ENCODE data around the gene MARVELD1.

Gene MARVELD1

DNA sequence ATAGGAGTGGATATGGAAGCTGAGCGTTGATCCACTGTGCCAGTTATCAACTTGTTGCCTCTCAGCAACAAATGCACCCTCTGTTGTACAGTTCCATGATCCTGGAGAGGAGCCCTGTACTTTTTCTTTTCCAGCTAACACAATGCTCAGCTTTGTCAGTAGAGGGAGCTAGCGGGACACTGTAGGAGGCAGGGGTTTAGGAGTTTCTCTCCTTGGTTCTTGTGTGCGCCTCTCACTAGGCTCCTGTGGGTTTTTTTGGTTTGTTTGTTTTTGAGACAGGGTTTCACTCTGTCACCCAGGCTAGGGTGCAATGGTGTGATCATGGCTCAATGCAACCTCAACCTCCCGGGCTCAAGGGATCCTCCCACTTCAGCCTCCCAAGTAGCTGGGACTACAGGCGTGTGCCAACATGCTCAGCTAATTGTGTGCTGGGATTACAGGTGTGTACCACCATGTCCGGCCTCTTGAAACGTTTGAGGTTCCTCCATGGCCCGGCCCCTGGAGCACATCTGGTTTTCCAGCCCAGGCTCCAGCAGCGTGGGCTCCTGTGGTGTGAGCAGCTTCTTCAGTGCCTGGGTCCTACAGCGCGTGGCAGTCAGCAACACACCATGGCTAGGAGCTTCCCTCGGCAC lies 12.0 kb upstream of the MARVELD1 start:
- TF ChIP-seq, protein P1, sequence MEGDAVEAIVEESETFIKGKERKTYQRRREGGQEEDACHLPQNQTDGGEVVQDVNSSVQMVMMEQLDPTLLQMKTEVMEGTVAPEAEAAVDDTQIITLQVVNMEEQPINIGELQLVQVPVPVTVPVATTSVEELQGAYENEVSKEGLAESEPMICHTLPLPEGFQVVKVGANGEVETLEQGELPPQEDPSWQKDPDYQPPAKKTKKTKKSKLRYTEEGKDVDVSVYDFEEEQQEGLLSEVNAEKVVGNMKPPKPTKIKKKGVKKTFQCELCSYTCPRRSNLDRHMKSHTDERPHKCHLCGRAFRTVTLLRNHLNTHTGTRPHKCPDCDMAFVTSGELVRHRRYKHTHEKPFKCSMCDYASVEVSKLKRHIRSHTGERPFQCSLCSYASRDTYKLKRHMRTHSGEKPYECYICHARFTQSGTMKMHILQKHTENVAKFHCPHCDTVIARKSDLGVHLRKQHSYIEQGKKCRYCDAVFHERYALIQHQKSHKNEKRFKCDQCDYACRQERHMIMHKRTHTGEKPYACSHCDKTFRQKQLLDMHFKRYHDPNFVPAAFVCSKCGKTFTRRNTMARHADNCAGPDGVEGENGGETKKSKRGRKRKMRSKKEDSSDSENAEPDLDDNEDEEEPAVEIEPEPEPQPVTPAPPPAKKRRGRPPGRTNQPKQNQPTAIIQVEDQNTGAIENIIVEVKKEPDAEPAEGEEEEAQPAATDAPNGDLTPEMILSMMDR (IDR thresholded peaks at IDR 0.05) = peak; percentile 76
- Histone ChIP-seq H3K27ac (no peak overlapping the region), H3K4me3 (no peak overlapping the region)
- DNase-seq (ENCODE audit: low spot score) = no peak

DNA sequence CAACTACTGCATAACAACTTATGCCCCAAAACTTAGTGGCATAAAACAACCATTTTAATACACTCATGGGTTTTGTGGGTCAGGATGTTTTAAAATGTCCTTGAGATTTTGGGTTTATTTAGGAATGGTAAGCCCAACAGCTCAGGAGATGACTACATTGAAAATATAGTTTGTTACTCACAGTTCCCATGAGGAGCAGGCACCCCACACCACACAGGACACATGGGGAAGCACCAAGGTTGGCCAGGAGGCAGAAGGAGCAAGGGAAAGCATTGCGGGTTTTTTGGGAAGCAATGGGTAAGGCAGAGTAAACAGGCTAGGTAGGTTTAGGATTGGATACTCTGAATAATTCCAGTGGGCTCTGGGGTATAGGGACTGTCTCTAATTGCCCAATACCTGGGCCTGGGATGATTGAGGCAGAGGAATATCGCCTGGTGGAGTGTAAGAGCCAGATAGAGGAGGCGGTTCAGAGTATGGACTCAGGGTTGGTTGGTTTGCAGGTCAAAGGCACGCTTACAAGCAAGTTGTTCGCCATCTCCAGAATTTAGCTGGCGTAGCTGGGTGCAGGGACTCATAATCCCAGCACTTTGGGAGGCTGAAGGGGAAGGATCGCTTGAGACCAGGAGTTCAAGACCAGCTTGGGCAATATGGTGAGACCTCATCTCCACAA lies 10.0 kb upstream of the MARVELD1 start:
- Histone ChIP-seq H3K27ac (no peak overlapping the region), H3K4me3 (no peak overlapping the region)
- TF ChIP-seq, protein P1 (IDR thresholded peaks at IDR 0.05) = no peak
- DNase-seq (ENCODE audit: low spot score) = no peak

DNA sequence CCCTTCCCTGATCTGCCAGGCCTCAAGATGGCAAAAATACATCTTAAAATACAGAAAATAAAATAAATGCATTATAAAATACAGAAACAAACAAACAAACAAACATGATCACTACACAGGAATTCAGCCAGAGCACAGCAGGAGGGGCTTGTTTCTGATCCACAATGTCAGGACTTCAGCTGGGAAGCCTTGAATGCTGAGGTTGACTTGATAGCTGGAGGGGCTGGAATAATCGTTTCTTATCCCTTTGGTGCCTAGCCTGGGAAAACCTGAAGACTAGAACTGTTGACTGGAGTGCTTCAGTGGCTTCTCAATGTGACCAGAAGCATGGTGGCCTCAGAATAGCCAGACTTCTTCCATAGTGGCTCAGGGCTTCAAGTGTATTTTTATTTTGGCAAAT lies 9.2 kb upstream of the MARVELD1 start:
- DNase-seq (ENCODE audit: low spot score) = no peak
- Histone ChIP-seq H3K27ac (no peak overlapping the region), H3K4me3 (no peak overlapping the region)
- TF ChIP-seq, protein P1 (IDR thresholded peaks at IDR 0.05) = no peak

DNA sequence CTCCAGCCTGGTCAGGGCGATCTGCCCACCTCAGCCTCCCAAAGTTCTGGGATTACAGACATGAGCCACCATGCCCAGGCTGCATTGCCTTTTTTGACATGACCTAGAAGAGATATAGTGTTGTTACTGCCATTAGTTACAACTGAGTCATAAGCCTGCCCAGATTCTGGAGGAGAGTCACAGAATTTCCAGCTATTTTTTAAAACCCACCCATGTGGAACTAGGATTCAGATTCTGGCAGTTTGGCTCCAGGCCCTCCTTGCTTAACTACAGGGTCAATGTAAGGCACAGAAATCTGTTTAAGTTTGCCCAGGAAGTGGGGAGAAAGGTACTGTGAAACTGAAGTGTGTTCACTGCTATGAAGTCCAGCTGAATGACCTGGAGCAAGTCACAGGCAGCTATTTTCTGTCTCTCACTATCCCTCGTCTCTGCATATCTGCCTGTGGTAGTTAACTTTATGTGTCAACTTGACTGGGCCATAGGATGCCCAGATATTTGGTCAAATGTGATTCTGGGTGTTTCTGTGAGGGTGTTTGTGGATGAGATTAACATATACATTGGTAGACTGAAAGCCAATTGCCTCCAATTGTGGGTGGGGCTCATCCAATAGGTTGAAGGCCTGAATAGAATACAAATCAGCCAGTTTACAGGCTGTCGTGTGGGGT lies 8.4 kb upstream of the MARVELD1 start:
- Histone ChIP-seq H3K4me3 (no peak overlapping the region), H3K27ac (no peak overlapping the region)
- TF ChIP-seq, protein P1 (IDR thresholded peaks at IDR 0.05) = no peak
- DNase-seq (ENCODE audit: low spot score) = no peak

DNA sequence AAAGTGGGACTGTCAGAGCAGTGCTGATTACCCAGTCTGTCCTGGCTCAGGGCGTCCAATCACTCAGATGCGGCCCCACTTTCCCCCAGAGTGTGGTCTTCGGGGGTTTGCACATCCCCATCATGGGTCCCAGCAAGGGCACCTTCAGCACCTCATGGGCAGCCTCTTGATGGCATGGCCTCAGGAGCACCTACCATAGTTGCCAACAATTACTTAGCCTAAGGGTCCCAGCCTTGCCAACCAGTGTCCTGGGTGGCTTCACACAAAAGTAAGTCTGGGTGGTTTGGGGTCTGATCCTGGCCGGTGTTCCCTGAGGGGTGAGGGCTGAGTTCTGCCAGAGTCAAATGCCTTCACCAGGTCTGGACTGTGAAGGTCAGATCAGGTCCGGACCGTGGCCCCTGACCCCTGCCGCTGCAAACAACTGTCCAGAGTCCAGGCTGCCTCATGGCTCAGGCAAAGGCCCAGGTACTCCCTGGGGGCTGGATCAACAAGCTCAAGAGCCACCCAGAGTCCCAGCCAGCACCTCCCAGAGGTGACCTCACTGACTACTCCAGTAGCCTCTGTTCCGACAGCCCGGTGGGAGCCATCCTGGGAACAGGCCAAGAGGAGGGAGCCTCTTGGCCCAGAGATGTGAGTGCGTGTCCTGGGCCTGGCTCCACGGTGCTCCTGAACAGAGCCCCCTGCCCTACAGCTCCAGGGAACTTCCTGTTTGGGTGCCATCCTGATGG lies 6.2 kb upstream of the MARVELD1 start:
- Histone ChIP-seq H3K27ac (peak overlapping the region in 1 of 2 donors; percentile 91), H3K4me3 (no peak overlapping the region)
- no peak for DNase-seq (ENCODE audit: low spot score)
- TF ChIP-seq, protein P1 (IDR thresholded peaks at IDR 0.05) = no peak

DNA sequence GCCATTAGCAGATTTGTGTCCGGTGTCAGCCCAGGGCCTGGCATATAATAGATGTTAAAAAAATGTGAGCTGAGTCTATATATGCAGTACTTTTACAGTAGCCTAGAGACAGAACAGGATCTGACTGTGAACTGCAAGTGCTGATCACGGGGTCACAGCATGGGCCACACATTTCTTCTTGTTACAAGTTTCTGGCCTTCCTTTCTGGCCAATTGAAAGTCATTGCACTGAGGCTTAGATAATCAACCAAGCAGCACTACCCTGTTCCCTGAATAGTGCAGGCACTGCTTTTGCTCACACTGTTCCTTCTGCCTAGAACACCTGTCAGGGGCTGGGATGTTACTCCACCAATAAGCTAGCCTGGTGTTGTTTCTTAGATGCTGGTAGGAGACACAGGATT lies 5.4 kb upstream of the MARVELD1 start:
- Histone ChIP-seq H3K4me3 (no peak overlapping the region), H3K27ac (peak overlapping the region in 1 of 2 donors; percentile 91)
- TF ChIP-seq, protein P1 (IDR thresholded peaks at IDR 0.05) = no peak
- DNase-seq (ENCODE audit: low spot score) = no peak

All from coronary artery (tissue), 2 donors.